Calu3 (cell line): ENCODE data around the gene JSRP1. TPM values are rescaled to one million over a fixed set of nuclear protein-coding genes. Genes with fewer than 3 reads are reported as not detected.

Experiments
- BruUV-seq: library from RNA; stranded (reverse); fragments of 400-500 nt; replicated peaks from 2 replicates; lab custom pipeline; 2021; lab: Mats Ljungman, UMichigan
- CTCF ChIA-PET: fragments of 300-600 bp; sonication (Branson Sonifier 250); formaldehyde crosslinking; loops from one replicate; lab custom pipeline; 2022; ENCODE audit warnings: antibody characterized with exemption; lab: Charles Lee
- DNase-seq: peaks from one replicate; pipeline ENCODE4 v3.0.0; 2022
- H3K27ac Mint-ChIP-seq: one replicate; pipeline ENCODE4 v1.8.0; 2022; ENCODE audit warnings: mixed read lengths; ENCODE audit not compliant: unreplicated experiment
- H3K27me3 Mint-ChIP-seq: one replicate; pipeline ENCODE4 v1.8.0; 2022; ENCODE audit warnings: mixed read lengths; ENCODE audit not compliant: unreplicated experiment
- H3K36me3 Mint-ChIP-seq: one replicate; pipeline ENCODE4 v1.8.0; 2022; ENCODE audit warnings: mild to moderate bottlenecking, moderate library complexity, mixed read lengths; ENCODE audit not compliant: insufficient read depth, unreplicated experiment
- H3K4me1 Mint-ChIP-seq: one replicate; pipeline ENCODE4 v1.8.0; 2022; ENCODE audit warnings: mild to moderate bottlenecking, low read depth, mixed read lengths; ENCODE audit not compliant: unreplicated experiment
- H3K4me3 Mint-ChIP-seq: one replicate; pipeline ENCODE4 v1.8.0; 2022; ENCODE audit warnings: mild to moderate bottlenecking, low read depth, moderate library complexity, mixed read lengths; ENCODE audit not compliant: unreplicated experiment
- H3K9me3 Mint-ChIP-seq: one replicate; pipeline ENCODE4 v1.8.0; 2022; ENCODE audit warnings: low read depth, mixed read lengths; ENCODE audit not compliant: unreplicated experiment
- CTCF ChIP-seq: fragments of 200-600 bp; IDR thresholded peaks from one replicate; pipeline ENCODE4 v1.8.0; 2022; ENCODE audit warnings: antibody characterized with exemption; ENCODE audit not compliant: unreplicated experiment
- intact Hi-C: fragments of 100-400 bp; cut with micrococcal nuclease; formaldehyde crosslinking; loops from one replicate; pipeline ENCODE4 v1.10.0; 2022; ENCODE audit not compliant: unreplicated experiment
- total RNA-seq: library from RNA; stranded (reverse); gene quantifications from 2 replicates; pipeline ENCODE4 v1.2.3, GENCODE V29; 2022

Gene JSRP1
- total RNA-seq, 1 experiment from 2014 or later: 0.73 TPM

- Mint-ChIP-seq H3K4me1 (no peaks in the 10 kb centered on the region), H3K27ac (no peak overlapping the region), H3K27me3 (no peaks in the 10 kb centered on the region), H3K9me3 (no peaks in the 10 kb centered on the region), H3K4me3 (no peak overlapping the region), H3K36me3 (peaks cover 62% of the 10 kb centered on the region)
- no TSS peak for BruUV-seq
- DNase-seq: no peak
- TF ChIP-seq CTCF: no peak
- CTCF ChIA-PET: interaction anchor here (0.6 kb wide), 1 partner anchor 73 kb away, joined by 3 read pairs; no protein-coding TSS in a partner anchor
- intact Hi-C loops: no loop called here
Measured at GRCh38 chr19:2228157-2229030, 27.8 kb downstream of the JSRP1 start.

- Mint-ChIP-seq H3K36me3 (peaks cover 56% of the 10 kb centered on the region), H3K4me3 (no peak overlapping the region), H3K27ac (no peak overlapping the region), H3K4me1 (no peaks in the 10 kb centered on the region), H3K27me3 (no peaks in the 10 kb centered on the region), H3K9me3 (no peaks in the 10 kb centered on the region)
- DNase-seq: no peak
- CTCF ChIA-PET: no interaction called here
- intact Hi-C loops: no loop called here
- no peak for TF ChIP-seq CTCF
- no TSS peak for BruUV-seq
Measured at GRCh38 chr19:2227415-2228156, 28.6 kb downstream of the JSRP1 start.

GRCh38 chr19:2226840-2227360 is 29.3 kb downstream of the JSRP1 start:
- Mint-ChIP-seq H3K27me3 (no peaks in the 10 kb centered on the region), H3K36me3 (peaks cover 55% of the 10 kb centered on the region), H3K4me1 (no peaks in the 10 kb centered on the region), H3K9me3 (no peaks in the 10 kb centered on the region), H3K27ac (no peak overlapping the region), H3K4me3 (no peak overlapping the region)
- CTCF ChIA-PET: no interaction called here
- no TSS peak for BruUV-seq
- no peak for TF ChIP-seq CTCF
- no peak for DNase-seq
- intact Hi-C loops: no loop called here

- no TSS peak for BruUV-seq
- Mint-ChIP-seq H3K4me3 (no peak overlapping the region), H3K4me1 (no peaks in the 10 kb centered on the region), H3K27ac (no peak overlapping the region), H3K9me3 (no peaks in the 10 kb centered on the region), H3K27me3 (no peaks in the 10 kb centered on the region), H3K36me3 (peaks cover 51% of the 10 kb centered on the region)
- CTCF ChIA-PET: no interaction called here
- TF ChIP-seq CTCF: no peak
- intact Hi-C loops: no loop called here
- no peak for DNase-seq
Measured at GRCh38 chr19:2226051-2226839, 30.0 kb downstream of the JSRP1 start.
